Measurements from ENCODE around the gene BHLHE40. TPM values are rescaled to one million over a fixed set of nuclear protein-coding genes. Genes with fewer than 3 reads are reported as not detected.
A peak's percentile ranks its signal among the peaks of the same experiment; 100 is the strongest.

BHLHE40 gene
- total and polyA plus RNA-seq, 2 of the 13 experiments (the other 11 are each of a cell fraction or from before 2014, with no cell fraction given) = 1.8 to 51.0 TPM

GRCh38 chr3:4978204-4978965 lies 852 bp upstream of the BHLHE40 start (continued):
- TF ChIP-seq ZNF775 (CRISPR knock-in tag; IDR thresholded peaks at IDR 0.05; ENCODE audit: borderline replicate concordance) (0 out of 2 replicates have a peak, but pooled peaks have one; percentile 49), KMT2B (CRISPR knock-in tag; IDR thresholded peaks at IDR 0.05) (peak; percentile 19), HNF4A (CRISPR knock-in tag; IDR thresholded peaks at IDR 0.05) (peak; percentile 37; the same call in 1 of the 2 replicates), MTERF4 (CRISPR knock-in tag; IDR thresholded peaks at IDR 0.05) (peak; percentile 7; the same call in 1 of the 2 replicates), LBX2 (CRISPR knock-in tag; IDR thresholded peaks at IDR 0.05; ENCODE audit: borderline replicate concordance) (no peak), RFX5 (IDR thresholded peaks at IDR 0.05; ENCODE audit: low read depth, low read length) (no peak), NR3C1 (CRISPR knock-in tag; IDR thresholded peaks at IDR 0.05) (no peak), ZNF350 (CRISPR knock-in tag; IDR thresholded peaks at IDR 0.05; ENCODE audit: borderline replicate concordance, low read depth) (peak; percentile 63), JUND (CRISPR knock-in tag; IDR thresholded peaks at IDR 0.05) (0 out of 2 replicates have a peak, but pooled peaks have one; percentile 2), NR2C2 (CRISPR knock-in tag; IDR thresholded peaks at IDR 0.05; ENCODE audit: borderline replicate concordance) (peak; percentile 70; the same call in 1 of the 2 replicates), GPBP1L1 (CRISPR knock-in tag; IDR thresholded peaks at IDR 0.05) (no peak), TSC22D2 (CRISPR knock-in tag; IDR thresholded peaks at IDR 0.05; ENCODE audit: borderline replicate concordance) (peak; percentile 88; the same call in 1 of the 2 replicates), ZNF282 (IDR thresholded peaks at IDR 0.05; ENCODE audit: partially characterized antibody) (no peak), ZNF280B (CRISPR knock-in tag; IDR thresholded peaks at IDR 0.05; ENCODE audit: borderline replicate concordance) (no peak), TERF1 (CRISPR knock-in tag; IDR thresholded peaks at IDR 0.05) (no peak; the same call in 1 of the 2 replicates), ARNT (IDR thresholded peaks at IDR 0.05) (no peak), FOSL1 (CRISPR knock-in tag; IDR thresholded peaks at IDR 0.05; ENCODE audit: borderline replicate concordance) (no peak), PITX1 (CRISPR knock-in tag; IDR thresholded peaks at IDR 0.05) (no peak; the same call in 1 of the 2 replicates), ZNF879 (CRISPR knock-in tag; IDR thresholded peaks at IDR 0.05) (peak; percentile 84; the same call in 1 of the 2 replicates), EEA1 (CRISPR knock-in tag; IDR thresholded peaks at IDR 0.05; ENCODE audit: borderline replicate concordance) (peak; percentile 93), ZNF597 (CRISPR knock-in tag; IDR thresholded peaks at IDR 0.05) (no peak), ZNF703 (CRISPR knock-in tag; IDR thresholded peaks at IDR 0.05; ENCODE audit: borderline replicate concordance) (peak; percentile 94), CHD2 (IDR thresholded peaks at IDR 0.05; ENCODE audit: low read depth, low read length) (peak; percentile 66; the same call in 1 of the 2 replicates)
